ENCODE results near the gene MACROD2. TPM values are rescaled to one million over a fixed set of nuclear protein-coding genes. Genes with fewer than 3 reads are reported as not detected.

MACROD2 gene
- total and polyA plus RNA-seq, 4 donors: 0.66 to 10.5 (median 3.3) TPM

DNA sequence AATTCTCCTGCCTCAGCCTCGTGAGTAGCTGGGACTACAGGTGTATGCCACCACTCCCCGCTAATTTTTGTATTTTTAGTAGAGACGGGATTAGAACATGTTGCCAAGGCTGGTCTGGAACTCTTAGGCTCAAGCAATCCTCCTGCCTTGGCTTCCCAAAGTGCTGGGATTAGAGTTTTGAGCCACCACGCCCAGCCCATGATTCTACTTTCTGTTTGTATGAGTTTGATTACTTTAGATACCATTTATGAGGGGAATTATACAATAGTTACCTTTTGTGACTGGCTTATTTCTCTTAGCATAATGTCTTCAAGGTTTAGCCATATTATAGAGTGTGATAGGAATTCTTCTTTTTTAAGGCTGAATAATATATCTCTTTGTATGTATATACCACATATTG, 897.5 kb downstream of the MACROD2 start:
- DNase-seq (ENCODE audit: low spot score): no peak
- Histone ChIP-seq H3K4me3 (ENCODE audit: low read depth in 1 of 3, low read length in 3 of 3) (no peak overlapping the region), H3K9me3 (ENCODE audit: control insufficient read depth in 4 of 4, low read length in 3 of 4) (peaks cover 0 to 2% (median 0%) of the 10 kb centered on the region in 4 donors), H3K27ac (ENCODE audit: low read depth in 1 of 2, low read length in 2 of 2) (no peak overlapping the region), H3K4me1 (ENCODE audit: control insufficient read depth in 4 of 4, insufficient read depth in 4 of 4, low read length in 3 of 4) (no peaks in the 10 kb centered on the region), H3K9ac (ENCODE audit: low read depth in 1 of 2, low read length in 2 of 2) (no peak overlapping the region), H3K27me3 (ENCODE audit: control insufficient read depth in 4 of 4, insufficient read depth in 4 of 4, low read length in 3 of 4) (no peaks in the 10 kb centered on the region), H3K36me3 (ENCODE audit: control insufficient read depth in 4 of 4, insufficient read depth in 3 of 4, low read depth in 1 of 4, low read length in 3 of 4) (no peaks in the 10 kb centered on the region)
- TF ChIP-seq TAF1 (conservative IDR thresholded peaks at IDR 0.05) (no peak), GABPA (IDR thresholded peaks at IDR 0.05 in 1 of 2, conservative IDR thresholded peaks at IDR 0.05 in 1 of 2) (no peak), NR2F2 (IDR thresholded peaks at IDR 0.05) (no peak), JUND (IDR thresholded peaks at IDR 0.05) (no peak), RAD21 (IDR thresholded peaks at IDR 0.05) (no peak), FOXA1 (IDR thresholded peaks at IDR 0.05) (no peak)
- TF ChIP-seq, protein P1, sequence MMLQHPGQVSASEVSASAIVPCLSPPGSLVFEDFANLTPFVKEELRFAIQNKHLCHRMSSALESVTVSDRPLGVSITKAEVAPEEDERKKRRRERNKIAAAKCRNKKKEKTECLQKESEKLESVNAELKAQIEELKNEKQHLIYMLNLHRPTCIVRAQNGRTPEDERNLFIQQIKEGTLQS (IDR thresholded peaks at IDR 0.05): no peak
- TF ChIP-seq, protein P2, sequence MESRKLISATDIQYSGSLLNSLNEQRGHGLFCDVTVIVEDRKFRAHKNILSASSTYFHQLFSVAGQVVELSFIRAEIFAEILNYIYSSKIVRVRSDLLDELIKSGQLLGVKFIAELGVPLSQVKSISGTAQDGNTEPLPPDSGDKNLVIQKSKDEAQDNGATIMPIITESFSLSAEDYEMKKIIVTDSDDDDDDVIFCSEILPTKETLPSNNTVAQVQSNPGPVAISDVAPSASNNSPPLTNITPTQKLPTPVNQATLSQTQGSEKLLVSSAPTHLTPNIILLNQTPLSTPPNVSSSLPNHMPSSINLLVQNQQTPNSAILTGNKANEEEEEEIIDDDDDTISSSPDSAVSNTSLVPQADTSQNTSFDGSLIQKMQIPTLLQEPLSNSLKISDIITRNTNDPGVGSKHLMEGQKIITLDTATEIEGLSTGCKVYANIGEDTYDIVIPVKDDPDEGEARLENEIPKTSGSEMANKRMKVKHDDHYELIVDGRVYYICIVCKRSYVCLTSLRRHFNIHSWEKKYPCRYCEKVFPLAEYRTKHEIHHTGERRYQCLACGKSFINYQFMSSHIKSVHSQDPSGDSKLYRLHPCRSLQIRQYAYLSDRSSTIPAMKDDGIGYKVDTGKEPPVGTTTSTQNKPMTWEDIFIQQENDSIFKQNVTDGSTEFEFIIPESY (IDR thresholded peaks at IDR 0.05): no peak
- TF ChIP-seq, protein P3, sequence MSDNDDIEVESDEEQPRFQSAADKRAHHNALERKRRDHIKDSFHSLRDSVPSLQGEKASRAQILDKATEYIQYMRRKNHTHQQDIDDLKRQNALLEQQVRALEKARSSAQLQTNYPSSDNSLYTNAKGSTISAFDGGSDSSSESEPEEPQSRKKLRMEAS (IDR thresholded peaks at IDR 0.05): no peak
- WGBS: 92% methylated on average over 4 of the region's 4 CpGs

DNA sequence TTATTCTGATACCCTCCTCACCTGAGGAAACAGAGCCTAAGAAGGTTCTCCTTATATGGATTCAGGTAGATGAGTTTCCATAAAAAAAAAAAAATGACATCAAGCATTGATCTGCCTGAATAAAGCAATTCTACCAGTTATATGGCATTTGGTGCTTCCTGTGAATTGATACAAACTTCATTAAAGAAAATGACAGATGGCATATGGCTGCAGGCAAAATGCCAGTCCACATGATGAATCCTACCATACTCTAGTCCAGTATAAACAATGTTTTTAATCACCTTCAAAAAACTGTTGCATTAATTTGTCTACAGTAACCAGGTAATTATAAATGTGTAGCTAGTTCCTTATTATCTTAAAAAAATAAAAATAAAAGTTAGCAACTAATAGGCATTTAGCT, 901.3 kb downstream of the MACROD2 start:
- no peaks in the 10 kb centered on the region for H3K4me1 ChIP-seq (ENCODE audit: control insufficient read depth in 4 of 4, insufficient read depth in 4 of 4, low read length in 3 of 4)
- H3K4me3 ChIP-seq (ENCODE audit: low read depth in 1 of 3, low read length in 3 of 3): no peak overlapping the region
- peaks cover 0 to 2% (median 0%) of the 10 kb centered on the region in 4 donors for H3K9me3 ChIP-seq (ENCODE audit: control insufficient read depth in 4 of 4, low read length in 3 of 4)
- no peak overlapping the region for H3K9ac ChIP-seq (ENCODE audit: low read depth in 1 of 2, low read length in 2 of 2)
- TF ChIP-seq, protein P3 (IDR thresholded peaks at IDR 0.05): no peak
- TF ChIP-seq, protein P4, sequence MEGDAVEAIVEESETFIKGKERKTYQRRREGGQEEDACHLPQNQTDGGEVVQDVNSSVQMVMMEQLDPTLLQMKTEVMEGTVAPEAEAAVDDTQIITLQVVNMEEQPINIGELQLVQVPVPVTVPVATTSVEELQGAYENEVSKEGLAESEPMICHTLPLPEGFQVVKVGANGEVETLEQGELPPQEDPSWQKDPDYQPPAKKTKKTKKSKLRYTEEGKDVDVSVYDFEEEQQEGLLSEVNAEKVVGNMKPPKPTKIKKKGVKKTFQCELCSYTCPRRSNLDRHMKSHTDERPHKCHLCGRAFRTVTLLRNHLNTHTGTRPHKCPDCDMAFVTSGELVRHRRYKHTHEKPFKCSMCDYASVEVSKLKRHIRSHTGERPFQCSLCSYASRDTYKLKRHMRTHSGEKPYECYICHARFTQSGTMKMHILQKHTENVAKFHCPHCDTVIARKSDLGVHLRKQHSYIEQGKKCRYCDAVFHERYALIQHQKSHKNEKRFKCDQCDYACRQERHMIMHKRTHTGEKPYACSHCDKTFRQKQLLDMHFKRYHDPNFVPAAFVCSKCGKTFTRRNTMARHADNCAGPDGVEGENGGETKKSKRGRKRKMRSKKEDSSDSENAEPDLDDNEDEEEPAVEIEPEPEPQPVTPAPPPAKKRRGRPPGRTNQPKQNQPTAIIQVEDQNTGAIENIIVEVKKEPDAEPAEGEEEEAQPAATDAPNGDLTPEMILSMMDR (IDR thresholded peaks at IDR 0.05; ENCODE audit: low read depth, low read length, missing input control): no peak
- TF ChIP-seq NR2F2 (IDR thresholded peaks at IDR 0.05) (no peak), FOXA1 (IDR thresholded peaks at IDR 0.05) (no peak), JUND (IDR thresholded peaks at IDR 0.05) (no peak), HNF4G (IDR thresholded peaks at IDR 0.05) (no peak), RXRA (IDR thresholded peaks at IDR 0.05) (no peak), SP1 (IDR thresholded peaks at IDR 0.05) (no peak), EGR1 (IDR thresholded peaks at IDR 0.05; ENCODE audit: low read depth in 2 of 2) (no peak), YY1 (IDR thresholded peaks at IDR 0.05) (no peak), RAD21 (IDR thresholded peaks at IDR 0.05) (no peak), TAF1 (conservative IDR thresholded peaks at IDR 0.05) (no peak), HNF4A (conservative IDR thresholded peaks at IDR 0.05) (no peak), FOXA2 (IDR thresholded peaks at IDR 0.05) (no peak)
- TF ChIP-seq, protein P2 (IDR thresholded peaks at IDR 0.05): no peak
- TF ChIP-seq, protein P5, sequence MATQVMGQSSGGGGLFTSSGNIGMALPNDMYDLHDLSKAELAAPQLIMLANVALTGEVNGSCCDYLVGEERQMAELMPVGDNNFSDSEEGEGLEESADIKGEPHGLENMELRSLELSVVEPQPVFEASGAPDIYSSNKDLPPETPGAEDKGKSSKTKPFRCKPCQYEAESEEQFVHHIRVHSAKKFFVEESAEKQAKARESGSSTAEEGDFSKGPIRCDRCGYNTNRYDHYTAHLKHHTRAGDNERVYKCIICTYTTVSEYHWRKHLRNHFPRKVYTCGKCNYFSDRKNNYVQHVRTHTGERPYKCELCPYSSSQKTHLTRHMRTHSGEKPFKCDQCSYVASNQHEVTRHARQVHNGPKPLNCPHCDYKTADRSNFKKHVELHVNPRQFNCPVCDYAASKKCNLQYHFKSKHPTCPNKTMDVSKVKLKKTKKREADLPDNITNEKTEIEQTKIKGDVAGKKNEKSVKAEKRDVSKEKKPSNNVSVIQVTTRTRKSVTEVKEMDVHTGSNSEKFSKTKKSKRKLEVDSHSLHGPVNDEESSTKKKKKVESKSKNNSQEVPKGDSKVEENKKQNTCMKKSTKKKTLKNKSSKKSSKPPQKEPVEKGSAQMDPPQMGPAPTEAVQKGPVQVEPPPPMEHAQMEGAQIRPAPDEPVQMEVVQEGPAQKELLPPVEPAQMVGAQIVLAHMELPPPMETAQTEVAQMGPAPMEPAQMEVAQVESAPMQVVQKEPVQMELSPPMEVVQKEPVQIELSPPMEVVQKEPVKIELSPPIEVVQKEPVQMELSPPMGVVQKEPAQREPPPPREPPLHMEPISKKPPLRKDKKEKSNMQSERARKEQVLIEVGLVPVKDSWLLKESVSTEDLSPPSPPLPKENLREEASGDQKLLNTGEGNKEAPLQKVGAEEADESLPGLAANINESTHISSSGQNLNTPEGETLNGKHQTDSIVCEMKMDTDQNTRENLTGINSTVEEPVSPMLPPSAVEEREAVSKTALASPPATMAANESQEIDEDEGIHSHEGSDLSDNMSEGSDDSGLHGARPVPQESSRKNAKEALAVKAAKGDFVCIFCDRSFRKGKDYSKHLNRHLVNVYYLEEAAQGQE (IDR thresholded peaks at IDR 0.05): no peak
- TF ChIP-seq, protein P1 (IDR thresholded peaks at IDR 0.05): no peak
- DNase-seq (ENCODE audit: low spot score): no peak
- H3K27ac ChIP-seq (ENCODE audit: low read depth in 1 of 2, low read length in 2 of 2): no peak overlapping the region
- H3K36me3 ChIP-seq (ENCODE audit: control insufficient read depth in 4 of 4, insufficient read depth in 3 of 4, low read depth in 1 of 4, low read length in 3 of 4): no peaks in the 10 kb centered on the region
- H3K27me3 ChIP-seq (ENCODE audit: control insufficient read depth in 4 of 4, insufficient read depth in 4 of 4, low read length in 3 of 4): no peaks in the 10 kb centered on the region

Measured in liver (tissue), 9 donors.